NB4 (cell line): ENCODE results near the gene TOGARAM2.

Experiments
- MYC ChIP-seq: IDR thresholded peaks from 2 replicates; pipeline ENCODE4 v1.6.1; 2011; ENCODE audit warnings: low read depth, low read length
- POLR2A ChIP-seq: IDR thresholded peaks from 2 replicates; pipeline ENCODE4 v1.6.1; 2011; ENCODE audit warnings: mild to moderate bottlenecking; ENCODE audit not compliant: insufficient read length; ENCODE audit errors: extremely low read depth
- TF ChIP-seq, protein P1 (sequence below): IDR thresholded peaks from one replicate; pipeline ENCODE4 v1.5.1; 2012; ENCODE audit warnings: low read depth, low read length
- TF ChIP-seq, protein P2 (sequence below): IDR thresholded peaks from 2 replicates; pipeline ENCODE4 v1.6.1; 2011; ENCODE audit warnings: low read depth, low read length

GRCh38 chr2:28994679-28995078 is 13.6 kb downstream of the TOGARAM2 start:
- TF ChIP-seq, protein P1, sequence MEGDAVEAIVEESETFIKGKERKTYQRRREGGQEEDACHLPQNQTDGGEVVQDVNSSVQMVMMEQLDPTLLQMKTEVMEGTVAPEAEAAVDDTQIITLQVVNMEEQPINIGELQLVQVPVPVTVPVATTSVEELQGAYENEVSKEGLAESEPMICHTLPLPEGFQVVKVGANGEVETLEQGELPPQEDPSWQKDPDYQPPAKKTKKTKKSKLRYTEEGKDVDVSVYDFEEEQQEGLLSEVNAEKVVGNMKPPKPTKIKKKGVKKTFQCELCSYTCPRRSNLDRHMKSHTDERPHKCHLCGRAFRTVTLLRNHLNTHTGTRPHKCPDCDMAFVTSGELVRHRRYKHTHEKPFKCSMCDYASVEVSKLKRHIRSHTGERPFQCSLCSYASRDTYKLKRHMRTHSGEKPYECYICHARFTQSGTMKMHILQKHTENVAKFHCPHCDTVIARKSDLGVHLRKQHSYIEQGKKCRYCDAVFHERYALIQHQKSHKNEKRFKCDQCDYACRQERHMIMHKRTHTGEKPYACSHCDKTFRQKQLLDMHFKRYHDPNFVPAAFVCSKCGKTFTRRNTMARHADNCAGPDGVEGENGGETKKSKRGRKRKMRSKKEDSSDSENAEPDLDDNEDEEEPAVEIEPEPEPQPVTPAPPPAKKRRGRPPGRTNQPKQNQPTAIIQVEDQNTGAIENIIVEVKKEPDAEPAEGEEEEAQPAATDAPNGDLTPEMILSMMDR = no peak
- no peak for TF ChIP-seq POLR2A
- TF ChIP-seq, protein P2, sequence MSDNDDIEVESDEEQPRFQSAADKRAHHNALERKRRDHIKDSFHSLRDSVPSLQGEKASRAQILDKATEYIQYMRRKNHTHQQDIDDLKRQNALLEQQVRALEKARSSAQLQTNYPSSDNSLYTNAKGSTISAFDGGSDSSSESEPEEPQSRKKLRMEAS = no peak
- no peak for TF ChIP-seq MYC
